SU-DHL-6 (cell line): ENCODE results near the gene KMT5B.

ENCODE experiments used
- H2AFZ ChIP-seq: fragments of 200-600 bp; sonication (generic); 2 replicates; pipeline ENCODE4 v1.6.1; 2014; ENCODE audit warnings: low read depth, mild to moderate bottlenecking, moderate library complexity, mixed read lengths, antibody characterized with exemption, low read length; ENCODE audit not compliant: severe bottlenecking
- H3F3A ChIP-seq: fragments of 200-600 bp; shearing (Covaris generic); 2 replicates; pipeline ENCODE4 v1.6.0; 2016; ENCODE audit warnings: antibody characterized with exemption, mild to moderate bottlenecking; ENCODE audit not compliant: insufficient read depth
- H3K27ac ChIP-seq: fragments of 200-600 bp; sonication (generic); 2 replicates; pipeline ENCODE4 v1.5.1; 2016; ENCODE audit warnings: low read depth, mild to moderate bottlenecking, low read length, moderate library complexity, mixed read lengths
- H3K27me3 ChIP-seq: fragments of 200-600 bp; sonication (generic), shearing (Covaris generic); 2 replicates; pipeline ENCODE4 v1.6.0; 2014; ENCODE audit warnings: mild to moderate bottlenecking, low read length
- H3K36me3 ChIP-seq: fragments of 200-600 bp; sonication (generic); 2 replicates; pipeline ENCODE4 v1.6.1; 2014; ENCODE audit warnings: mild to moderate bottlenecking, low read length, mixed read lengths
- H3K4me2 ChIP-seq: fragments of 300-600, 200-600 bp; shearing (Covaris generic), sonication (generic); 2 replicates; pipeline ENCODE4 v1.6.0; 2014; ENCODE audit warnings: low read length, low read depth, mild to moderate bottlenecking; ENCODE audit not compliant: poor library complexity, severe bottlenecking
- H3K4me3 ChIP-seq: fragments of 200-600 bp; sonication (generic); 2 replicates; pipeline ENCODE4 v1.5.1; 2014; ENCODE audit warnings: antibody characterized with exemption, low read length, mild to moderate bottlenecking, mixed read lengths; ENCODE audit not compliant: insufficient read depth, poor library complexity, severe bottlenecking
- H3K79me2 ChIP-seq: fragments of 200-600 bp; sonication (generic); 2 replicates; pipeline ENCODE4 v1.6.1; 2014; ENCODE audit warnings: mild to moderate bottlenecking, low read length, moderate library complexity; ENCODE audit not compliant: insufficient read depth
- H3K9ac ChIP-seq: fragments of 200-600 bp; sonication (generic); 2 replicates; pipeline ENCODE4 v1.7.0; 2014; ENCODE audit warnings: mild to moderate bottlenecking, low read length
- H3K9me2 ChIP-seq: fragments of 200-600 bp; sonication (generic); replicated peaks from 2 replicates; pipeline ENCODE4 v1.6.1; 2014; ENCODE audit warnings: low read length; ENCODE audit not compliant: insufficient read depth
- H3K9me3 ChIP-seq: fragments of 200-600 bp; sonication (generic); 2 replicates; pipeline ENCODE4 v1.6.1; 2014; ENCODE audit warnings: low read length, mixed read lengths; ENCODE audit not compliant: insufficient read depth
- H4K20me1 ChIP-seq: fragments of 200-600 bp; sonication (generic); 2 replicates; pipeline ENCODE4 v1.6.1; 2014; ENCODE audit warnings: low read depth, mild to moderate bottlenecking, antibody characterized with exemption, low read length, moderate library complexity, mixed read lengths
- EZH2phosphoT487 ChIP-seq: fragments of 200-600 bp; sonication (generic), shearing (Covaris generic); conservative IDR thresholded peaks from 2 replicates; pipeline ENCODE4 v1.6.1; 2018; ENCODE audit warnings: mild to moderate bottlenecking, antibody characterized with exemption, low read length, moderate library complexity, mixed read lengths
- TF ChIP-seq, protein P1 (sequence below): fragments of 200-600 bp; sonication (generic); IDR thresholded peaks from one replicate; pipeline ENCODE4 v1.5.1; 2017; ENCODE audit warnings: antibody characterized with exemption, mild to moderate bottlenecking, low read length, moderate library complexity; ENCODE audit not compliant: insufficient read depth, poor library complexity, severe bottlenecking

KMT5B gene

DNA sequence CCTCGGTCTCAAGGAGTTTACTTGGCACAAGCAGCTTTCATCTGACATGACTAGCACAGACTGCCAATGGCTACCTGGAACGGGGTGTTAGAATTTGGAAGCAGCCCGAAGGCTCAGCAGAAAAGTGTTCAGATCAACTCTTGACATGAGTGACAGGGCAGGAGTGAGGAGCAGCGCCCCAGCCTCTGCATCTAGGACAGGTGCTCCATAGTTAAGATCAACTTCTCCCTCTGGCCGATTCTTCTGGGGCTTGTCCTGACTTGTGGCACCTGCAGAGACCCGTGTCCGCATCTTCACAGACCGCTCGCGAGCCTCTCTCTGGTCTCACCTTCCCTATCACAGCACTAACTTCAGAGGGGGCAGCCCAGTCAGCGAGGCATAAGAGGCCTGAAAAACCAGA lies 49.4 kb downstream of the KMT5B start:
- Histone ChIP-seq H2AFZ (no peak overlapping the region), H3K79me2 (no peaks in the 10 kb centered on the region), H3F3A (peaks cover 5% of the 10 kb centered on the region; the same call in 1 of the 2 replicates), H3K4me3 (no peak overlapping the region), H3K36me3 (no peaks in the 10 kb centered on the region), H3K9ac (no peak overlapping the region), H3K9me3 (no peaks in the 10 kb centered on the region), H3K27me3 (no peaks in the 10 kb centered on the region), H3K27ac (no peak overlapping the region), H3K4me2 (no peak overlapping the region), H4K20me1 (no peaks in the 10 kb centered on the region), H3K9me2 (no peaks in the 10 kb centered on the region)
- TF ChIP-seq, protein P1, sequence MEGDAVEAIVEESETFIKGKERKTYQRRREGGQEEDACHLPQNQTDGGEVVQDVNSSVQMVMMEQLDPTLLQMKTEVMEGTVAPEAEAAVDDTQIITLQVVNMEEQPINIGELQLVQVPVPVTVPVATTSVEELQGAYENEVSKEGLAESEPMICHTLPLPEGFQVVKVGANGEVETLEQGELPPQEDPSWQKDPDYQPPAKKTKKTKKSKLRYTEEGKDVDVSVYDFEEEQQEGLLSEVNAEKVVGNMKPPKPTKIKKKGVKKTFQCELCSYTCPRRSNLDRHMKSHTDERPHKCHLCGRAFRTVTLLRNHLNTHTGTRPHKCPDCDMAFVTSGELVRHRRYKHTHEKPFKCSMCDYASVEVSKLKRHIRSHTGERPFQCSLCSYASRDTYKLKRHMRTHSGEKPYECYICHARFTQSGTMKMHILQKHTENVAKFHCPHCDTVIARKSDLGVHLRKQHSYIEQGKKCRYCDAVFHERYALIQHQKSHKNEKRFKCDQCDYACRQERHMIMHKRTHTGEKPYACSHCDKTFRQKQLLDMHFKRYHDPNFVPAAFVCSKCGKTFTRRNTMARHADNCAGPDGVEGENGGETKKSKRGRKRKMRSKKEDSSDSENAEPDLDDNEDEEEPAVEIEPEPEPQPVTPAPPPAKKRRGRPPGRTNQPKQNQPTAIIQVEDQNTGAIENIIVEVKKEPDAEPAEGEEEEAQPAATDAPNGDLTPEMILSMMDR: no peak
- no peak for TF ChIP-seq EZH2phosphoT487

GRCh38 chr11:68160100-68160695 lies 52.9 kb downstream of the KMT5B start:
- Histone ChIP-seq H2AFZ (no peak overlapping the region), H3K9ac (no peak overlapping the region), H4K20me1 (no peaks in the 10 kb centered on the region), H3K27ac (no peak overlapping the region), H3K27me3 (no peaks in the 10 kb centered on the region), H3K79me2 (no peaks in the 10 kb centered on the region), H3K9me2 (no peaks in the 10 kb centered on the region), H3K4me2 (no peak overlapping the region), H3K4me3 (no peak overlapping the region), H3K36me3 (no peaks in the 10 kb centered on the region), H3F3A (no peaks in the 10 kb centered on the region), H3K9me3 (no peaks in the 10 kb centered on the region)
- TF ChIP-seq, protein P1: no peak
- no peak for TF ChIP-seq EZH2phosphoT487

DNA sequence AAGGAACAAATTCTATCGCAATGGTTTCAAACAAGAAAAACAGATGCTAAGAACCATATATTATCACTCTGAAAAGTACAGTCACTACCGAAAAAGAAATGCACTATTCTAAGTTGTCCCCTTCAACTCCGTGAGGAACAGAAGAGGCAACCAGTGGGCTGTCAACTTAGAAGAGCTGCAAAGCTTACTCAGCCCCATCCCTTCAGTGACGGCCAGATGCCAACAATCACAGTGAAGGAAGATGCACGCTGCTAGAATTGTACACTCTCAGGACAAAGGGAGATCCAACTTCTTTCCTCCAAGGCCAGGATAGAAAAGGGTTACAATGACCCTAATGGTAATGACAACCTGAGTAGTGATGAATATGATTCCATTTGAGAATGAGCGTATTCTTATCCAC lies 53.4 kb downstream of the KMT5B start:
- Histone ChIP-seq H3K9me2 (no peaks in the 10 kb centered on the region), H3K4me3 (no peak overlapping the region), H3K79me2 (no peaks in the 10 kb centered on the region), H2AFZ (no peak overlapping the region), H3F3A (no peaks in the 10 kb centered on the region), H3K9me3 (no peaks in the 10 kb centered on the region), H3K9ac (no peak overlapping the region), H3K4me2 (no peak overlapping the region), H3K36me3 (no peaks in the 10 kb centered on the region), H3K27me3 (no peaks in the 10 kb centered on the region), H3K27ac (no peak overlapping the region), H4K20me1 (no peaks in the 10 kb centered on the region)
- TF ChIP-seq EZH2phosphoT487: no peak
- TF ChIP-seq, protein P1: no peak
